SK-N-MC (cell line): ENCODE results near the gene LRRC63.

Source experiments
- EZH2 ChIP-seq: fragments of 200-600 bp; sonication (generic); IDR thresholded peaks from one replicate; pipeline ENCODE4 v1.6.1; 2017; ENCODE audit warnings: antibody characterized with exemption
- FOXP2 ChIP-seq: optimal IDR thresholded peaks from 2 replicates; pipeline ENCODE3; 2011; ENCODE audit warnings: mild to moderate bottlenecking, moderate library complexity; ENCODE audit not compliant: insufficient read depth; ENCODE audit errors: extremely low read length, control extremely low read depth
- POLR2AphosphoS5 ChIP-seq: IDR thresholded peaks from 2 replicates; pipeline ENCODE4 v1.6.1; 2012; ENCODE audit warnings: mild to moderate bottlenecking, low read depth, low read length, borderline replicate concordance

GRCh38 chr13:46179969-46180763, 31.6 kb upstream of the LRRC63 start:
- no peak for TF ChIP-seq EZH2
- no peak for TF ChIP-seq POLR2AphosphoS5
- TF ChIP-seq FOXP2: no peak
